ENCODE measurements around the gene CLMN.

CLMN gene, protein sequence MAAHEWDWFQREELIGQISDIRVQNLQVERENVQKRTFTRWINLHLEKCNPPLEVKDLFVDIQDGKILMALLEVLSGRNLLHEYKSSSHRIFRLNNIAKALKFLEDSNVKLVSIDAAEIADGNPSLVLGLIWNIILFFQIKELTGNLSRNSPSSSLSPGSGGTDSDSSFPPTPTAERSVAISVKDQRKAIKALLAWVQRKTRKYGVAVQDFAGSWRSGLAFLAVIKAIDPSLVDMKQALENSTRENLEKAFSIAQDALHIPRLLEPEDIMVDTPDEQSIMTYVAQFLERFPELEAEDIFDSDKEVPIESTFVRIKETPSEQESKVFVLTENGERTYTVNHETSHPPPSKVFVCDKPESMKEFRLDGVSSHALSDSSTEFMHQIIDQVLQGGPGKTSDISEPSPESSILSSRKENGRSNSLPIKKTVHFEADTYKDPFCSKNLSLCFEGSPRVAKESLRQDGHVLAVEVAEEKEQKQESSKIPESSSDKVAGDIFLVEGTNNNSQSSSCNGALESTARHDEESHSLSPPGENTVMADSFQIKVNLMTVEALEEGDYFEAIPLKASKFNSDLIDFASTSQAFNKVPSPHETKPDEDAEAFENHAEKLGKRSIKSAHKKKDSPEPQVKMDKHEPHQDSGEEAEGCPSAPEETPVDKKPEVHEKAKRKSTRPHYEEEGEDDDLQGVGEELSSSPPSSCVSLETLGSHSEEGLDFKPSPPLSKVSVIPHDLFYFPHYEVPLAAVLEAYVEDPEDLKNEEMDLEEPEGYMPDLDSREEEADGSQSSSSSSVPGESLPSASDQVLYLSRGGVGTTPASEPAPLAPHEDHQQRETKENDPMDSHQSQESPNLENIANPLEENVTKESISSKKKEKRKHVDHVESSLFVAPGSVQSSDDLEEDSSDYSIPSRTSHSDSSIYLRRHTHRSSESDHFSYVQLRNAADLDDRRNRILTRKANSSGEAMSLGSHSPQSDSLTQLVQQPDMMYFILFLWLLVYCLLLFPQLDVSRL

DNA sequence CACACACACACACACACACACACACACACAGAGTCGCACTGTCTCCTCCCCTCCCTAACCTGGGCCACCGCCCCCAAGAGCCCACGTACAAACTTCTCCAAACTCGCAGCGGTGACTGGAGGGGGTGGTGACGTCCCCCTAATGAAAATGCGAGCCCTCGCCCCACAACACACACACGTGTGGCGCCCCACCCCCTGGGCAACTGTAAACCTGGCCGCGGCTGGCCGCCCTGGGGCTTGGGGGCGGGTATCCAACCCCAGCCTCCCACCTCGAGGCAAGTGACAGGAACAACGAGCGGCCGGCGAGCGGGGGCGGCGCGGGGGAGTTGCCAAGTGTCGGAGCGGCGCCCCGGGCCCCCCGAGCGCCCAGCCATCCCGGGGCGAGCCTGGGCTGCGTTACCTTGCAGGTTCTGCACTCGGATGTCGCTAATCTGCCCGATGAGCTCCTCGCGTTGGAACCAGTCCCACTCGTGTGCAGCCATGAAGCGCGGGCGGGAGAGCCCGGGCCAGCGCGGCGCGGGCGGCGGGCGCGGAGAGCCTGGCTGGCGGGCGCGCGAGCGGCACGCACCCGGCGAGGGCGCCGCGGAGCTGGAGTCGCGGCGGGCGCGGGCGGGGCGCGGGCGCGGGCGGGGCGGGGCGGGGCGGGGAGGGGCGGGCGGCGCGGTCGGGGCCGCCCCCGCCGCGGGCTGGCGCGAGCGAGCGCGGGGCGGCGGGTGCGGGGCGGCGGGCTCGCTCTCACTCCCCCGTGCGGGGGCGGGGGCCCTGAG, at the start of gene CLMN:
Gene CLMN (minus strand): TSS at position 597 of the 766 bp plus-strand sequence. CDS start 116 bp downstream, at position 481.
- peak within 1 kb of the TSS; percentile 47 for H3K4me3 ChIP-seq (ENCODE audit: low read depth, low read length)
- TF ChIP-seq, protein P1, sequence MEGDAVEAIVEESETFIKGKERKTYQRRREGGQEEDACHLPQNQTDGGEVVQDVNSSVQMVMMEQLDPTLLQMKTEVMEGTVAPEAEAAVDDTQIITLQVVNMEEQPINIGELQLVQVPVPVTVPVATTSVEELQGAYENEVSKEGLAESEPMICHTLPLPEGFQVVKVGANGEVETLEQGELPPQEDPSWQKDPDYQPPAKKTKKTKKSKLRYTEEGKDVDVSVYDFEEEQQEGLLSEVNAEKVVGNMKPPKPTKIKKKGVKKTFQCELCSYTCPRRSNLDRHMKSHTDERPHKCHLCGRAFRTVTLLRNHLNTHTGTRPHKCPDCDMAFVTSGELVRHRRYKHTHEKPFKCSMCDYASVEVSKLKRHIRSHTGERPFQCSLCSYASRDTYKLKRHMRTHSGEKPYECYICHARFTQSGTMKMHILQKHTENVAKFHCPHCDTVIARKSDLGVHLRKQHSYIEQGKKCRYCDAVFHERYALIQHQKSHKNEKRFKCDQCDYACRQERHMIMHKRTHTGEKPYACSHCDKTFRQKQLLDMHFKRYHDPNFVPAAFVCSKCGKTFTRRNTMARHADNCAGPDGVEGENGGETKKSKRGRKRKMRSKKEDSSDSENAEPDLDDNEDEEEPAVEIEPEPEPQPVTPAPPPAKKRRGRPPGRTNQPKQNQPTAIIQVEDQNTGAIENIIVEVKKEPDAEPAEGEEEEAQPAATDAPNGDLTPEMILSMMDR (IDR thresholded peaks at IDR 0.05; ENCODE audit: low read depth, low read length) = no peak

DNA sequence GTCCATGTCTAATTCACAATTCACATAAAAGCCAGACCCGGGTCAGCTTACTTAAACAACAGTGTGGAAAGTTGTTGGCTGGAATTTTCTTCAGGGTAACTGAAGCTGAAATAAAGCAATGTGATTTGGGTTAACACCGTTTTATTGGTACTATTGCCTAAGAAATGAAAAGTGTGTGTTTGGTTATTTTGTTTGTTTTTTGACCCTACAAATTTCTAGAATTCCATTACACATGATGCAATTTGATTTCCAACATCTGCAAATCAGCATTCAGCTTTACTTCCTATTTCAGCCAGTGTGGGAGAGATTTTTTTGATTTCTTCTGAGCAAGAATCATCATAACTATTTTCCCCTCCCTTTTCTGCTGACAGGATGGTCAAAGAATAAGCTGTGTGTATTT, 45.7 kb upstream of the CLMN start:
- TF ChIP-seq, protein P1 (IDR thresholded peaks at IDR 0.05; ENCODE audit: low read depth, low read length) = no peak

DNA sequence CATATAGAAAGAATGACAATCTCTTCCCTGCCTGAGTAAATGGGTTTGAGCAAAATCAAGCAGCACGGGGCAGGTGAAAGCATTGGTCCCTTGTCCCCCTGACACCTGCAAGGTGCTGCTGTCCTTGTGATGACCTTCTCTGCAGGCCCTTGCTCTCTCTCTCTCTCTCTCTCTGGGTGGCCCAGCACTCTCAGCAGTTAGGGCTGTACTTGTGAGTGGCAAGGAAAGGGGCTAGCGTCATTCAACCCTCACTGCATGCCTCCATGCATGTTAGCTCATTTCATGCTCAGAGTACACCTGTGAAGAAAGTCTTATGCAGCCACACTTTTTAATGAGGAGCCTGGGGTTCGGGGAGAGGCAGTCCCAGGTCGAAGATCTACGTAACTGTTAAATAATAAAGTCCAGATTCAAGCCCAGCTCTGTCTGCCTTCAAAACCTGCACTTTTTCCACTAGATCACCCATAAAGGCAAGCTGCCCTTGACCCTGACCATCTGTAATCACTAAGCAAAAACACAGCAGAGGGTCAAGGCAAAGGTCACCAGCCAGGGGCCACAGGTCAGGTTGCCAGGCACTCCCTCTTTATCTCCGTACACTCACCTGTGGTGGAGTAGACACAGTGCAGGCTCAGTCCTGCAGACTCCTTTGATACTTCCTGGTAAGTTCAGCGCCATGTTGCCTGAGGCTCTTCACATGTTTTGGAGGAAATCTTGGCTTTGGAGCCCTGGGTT, 44.9 kb upstream of the CLMN start:
- no peak overlapping the region for H3K4me3 ChIP-seq (ENCODE audit: low read depth, low read length)
- TF ChIP-seq, protein P1 (IDR thresholded peaks at IDR 0.05; ENCODE audit: low read depth, low read length) = no peak

More for the DNA sequence above, 45.7 kb upstream of the CLMN start:
- no peak overlapping the region for H3K4me3 ChIP-seq (ENCODE audit: low read depth, low read length)

DNA sequence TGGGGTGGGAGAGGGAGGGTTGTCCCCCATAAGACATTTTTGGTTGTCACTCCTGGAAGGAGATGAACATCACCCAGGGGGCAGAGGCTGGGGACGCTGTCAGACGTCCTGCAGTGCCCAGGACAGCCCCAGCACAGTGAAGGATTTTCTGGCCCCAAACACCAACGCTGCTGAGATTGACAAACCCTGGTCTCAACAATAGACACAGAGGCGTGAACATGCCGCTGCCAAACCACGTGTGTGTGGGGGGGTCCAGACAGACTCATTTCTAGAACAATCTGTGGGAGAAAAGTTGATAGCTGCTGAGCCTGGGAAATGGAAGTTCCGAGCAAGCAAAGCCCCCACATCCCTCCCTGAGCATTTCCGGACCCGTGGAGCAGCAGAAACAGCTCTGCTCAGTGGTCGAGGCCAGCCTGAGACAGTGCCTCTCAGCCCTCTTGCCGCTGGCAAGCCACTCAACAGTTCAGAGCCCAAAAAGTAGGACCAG, 43.8 kb upstream of the CLMN start:
- TF ChIP-seq, protein P1 (IDR thresholded peaks at IDR 0.05; ENCODE audit: low read depth, low read length) = no peak
- no peak overlapping the region for H3K4me3 ChIP-seq (ENCODE audit: low read depth, low read length)

DNA sequence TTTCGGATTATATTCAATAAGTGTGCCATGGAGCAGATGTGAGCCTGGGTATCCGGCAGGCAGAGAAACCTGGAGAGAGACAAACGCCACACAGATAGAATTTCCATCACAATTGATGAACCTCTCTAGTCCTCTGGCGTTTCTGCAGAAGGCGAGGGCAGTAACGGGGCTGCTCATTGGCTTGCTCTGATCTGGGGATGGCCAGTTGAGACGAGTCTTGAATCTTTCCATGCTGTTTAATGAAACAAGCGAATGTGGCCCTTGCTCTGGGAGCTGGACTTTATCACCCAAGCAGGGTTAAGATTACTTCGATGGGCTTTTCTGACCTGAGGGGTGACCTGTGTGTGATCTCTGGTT, 42.4 kb upstream of the CLMN start:
- H3K4me3 ChIP-seq (ENCODE audit: low read depth, low read length) = no peak overlapping the region
- TF ChIP-seq, protein P1 (IDR thresholded peaks at IDR 0.05; ENCODE audit: low read depth, low read length) = no peak

DNA sequence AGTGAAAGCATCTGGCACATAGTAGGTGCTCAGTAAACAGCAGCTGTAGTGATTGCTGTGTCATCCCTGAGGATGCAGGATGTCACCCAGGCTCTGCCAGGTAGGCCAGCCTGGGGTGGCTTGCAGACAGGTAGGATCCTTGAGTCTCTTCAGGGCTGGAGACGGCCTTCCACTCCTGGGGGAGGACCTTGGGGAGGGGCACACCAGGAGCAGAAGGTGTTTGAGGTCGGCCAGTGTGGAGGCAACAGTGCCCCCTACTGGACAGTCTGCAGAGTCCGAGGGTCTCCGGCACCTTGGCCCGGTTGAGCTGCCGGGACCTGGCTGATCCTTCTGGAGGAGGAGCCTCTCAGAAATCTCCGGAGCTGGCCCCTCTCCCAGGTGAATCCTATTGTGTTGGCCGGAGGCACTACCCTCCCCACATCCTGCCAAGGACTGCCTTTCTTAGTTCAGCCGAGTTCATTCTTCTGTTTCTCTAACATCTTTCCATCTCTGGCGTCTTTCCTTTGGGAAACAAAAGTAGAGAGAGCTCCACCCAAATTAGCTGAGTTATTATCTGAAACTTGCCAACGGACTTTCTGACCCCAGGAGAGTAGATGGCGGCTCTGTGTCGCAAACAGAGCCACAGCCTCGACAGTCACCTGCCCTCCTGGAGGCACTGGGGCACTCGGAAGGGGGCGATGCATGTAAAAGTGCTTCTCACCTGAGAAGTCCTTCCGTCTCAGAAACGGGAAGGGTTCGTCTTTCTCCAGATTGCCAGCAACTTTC, 41.8 kb upstream of the CLMN start:
- TF ChIP-seq, protein P1 (IDR thresholded peaks at IDR 0.05; ENCODE audit: low read depth, low read length) = peak; percentile 24
- no peak overlapping the region for H3K4me3 ChIP-seq (ENCODE audit: low read depth, low read length)

All from WI38 (cell line).